ENCODE data around the gene EMC9.

EMC9 gene

GRCh38 chr14:24089890-24090289, 51.5 kb downstream of the EMC9 start:
- no peak for DNase-seq (ENCODE audit: low read depth, low spot score)
